ENCODE data around the gene PHF21B.

PHF21B gene

GRCh38 chr22:44951510-44951816, 58.3 kb downstream of the PHF21B start:
- peaks cover 5% of the 10 kb centered on the region for H3K4me1 Mint-ChIP-seq
- peaks cover 2% of the 10 kb centered on the region for H3K9me3 Mint-ChIP-seq
- peaks cover 2% of the 10 kb centered on the region for H3K27me3 Mint-ChIP-seq (ENCODE audit: low read depth)
- H3K27ac Mint-ChIP-seq, result no peak overlapping the region
- H3K4me3 Mint-ChIP-seq, result no peak overlapping the region
- H3K36me3 Mint-ChIP-seq (ENCODE audit: low read depth), result peaks cover 20% of the 10 kb centered on the region
- no peak for TF ChIP-seq CTCF (IDR thresholded peaks at IDR 0.05; ENCODE audit: unreplicated experiment in 3 of 3)

GRCh38 chr22:44950806-44951509, 58.8 kb downstream of the PHF21B start:
- peaks cover 5% of the 10 kb centered on the region for H3K27me3 Mint-ChIP-seq (ENCODE audit: low read depth)
- H3K27ac Mint-ChIP-seq, result no peak overlapping the region
- TF ChIP-seq CTCF (IDR thresholded peaks at IDR 0.05; ENCODE audit: unreplicated experiment in 3 of 3), result no peak
- peaks cover 5% of the 10 kb centered on the region for H3K4me1 Mint-ChIP-seq
- H3K36me3 Mint-ChIP-seq (ENCODE audit: low read depth), result peaks cover 20% of the 10 kb centered on the region
- no peak overlapping the region for H3K4me3 Mint-ChIP-seq
- peaks cover 2% of the 10 kb centered on the region for H3K9me3 Mint-ChIP-seq

GRCh38 chr22:44947846-44948245, 62.0 kb downstream of the PHF21B start:
- Mint-ChIP-seq H3K4me1 (peaks cover 4% of the 10 kb centered on the region), H3K9me3 (peaks cover 2% of the 10 kb centered on the region), H3K4me3 (no peak overlapping the region), H3K27ac (no peak overlapping the region), H3K27me3 (ENCODE audit: low read depth) (peaks cover 5% of the 10 kb centered on the region), H3K36me3 (ENCODE audit: low read depth) (peaks cover 24% of the 10 kb centered on the region)
- no peak for TF ChIP-seq CTCF (IDR thresholded peaks at IDR 0.05; ENCODE audit: unreplicated experiment in 3 of 3)

- peaks cover 20% of the 10 kb centered on the region for H3K36me3 Mint-ChIP-seq (ENCODE audit: low read depth)
- peaks cover 5% of the 10 kb centered on the region for H3K27me3 Mint-ChIP-seq (ENCODE audit: low read depth)
- no peak overlapping the region for H3K27ac Mint-ChIP-seq
- no peaks in the 10 kb centered on the region for H3K9me3 Mint-ChIP-seq
- no peak overlapping the region for H3K4me3 Mint-ChIP-seq
- no peak for TF ChIP-seq CTCF (IDR thresholded peaks at IDR 0.05; ENCODE audit: unreplicated experiment in 3 of 3)
- H3K4me1 Mint-ChIP-seq, result peaks cover 4% of the 10 kb centered on the region
These were observed 62.8 kb downstream of the PHF21B start for GRCh38 chr22:44947049-44947448.

GRCh38 chr22:44944883-44945601, 64.8 kb downstream of the PHF21B start:
- Mint-ChIP-seq H3K9me3 (no peaks in the 10 kb centered on the region), H3K27ac (no peak overlapping the region), H3K27me3 (ENCODE audit: low read depth) (peaks cover 10% of the 10 kb centered on the region), H3K36me3 (ENCODE audit: low read depth) (peaks cover 4% of the 10 kb centered on the region), H3K4me3 (no peak overlapping the region), H3K4me1 (peaks cover 4% of the 10 kb centered on the region)
- TF ChIP-seq CTCF (IDR thresholded peaks at IDR 0.05; ENCODE audit: unreplicated experiment in 3 of 3), result no peak
